ENCODE results near the gene TPGS2. TPM values are rescaled to one million over a fixed set of nuclear protein-coding genes. Genes with fewer than 3 reads are reported as not detected.

The TPGS2 gene
- total and polyA plus RNA-seq, 11 donors, result 12.5 to 67.6 (median 36.5) TPM

DNA sequence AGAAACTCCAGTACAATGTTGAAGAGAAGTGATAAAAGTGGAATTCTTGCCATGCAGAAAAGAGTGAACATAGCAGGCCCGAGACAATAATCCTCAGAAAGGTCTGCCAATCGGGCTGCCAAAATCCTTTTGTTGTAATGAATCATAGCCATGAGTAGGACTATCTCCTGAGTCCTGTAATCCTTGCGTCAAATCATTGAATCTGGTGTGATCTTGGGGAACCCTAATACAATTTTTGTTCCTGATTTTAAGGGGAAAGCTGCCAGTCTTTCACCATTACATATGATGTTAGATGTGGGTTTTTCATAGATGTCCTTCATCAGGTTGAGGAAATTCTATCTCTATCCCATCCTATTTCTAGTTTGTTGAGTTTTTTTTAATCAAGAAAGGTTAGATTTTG, 2.2 kb downstream of the TPGS2 start:
- ATAC-seq (no peak), DNase-seq (no peak)
- peaks cover 0 to 2% (median 0%) of the 10 kb centered on the region in 9 donors for H3K36me3 ChIP-seq
- TF ChIP-seq, protein P1, sequence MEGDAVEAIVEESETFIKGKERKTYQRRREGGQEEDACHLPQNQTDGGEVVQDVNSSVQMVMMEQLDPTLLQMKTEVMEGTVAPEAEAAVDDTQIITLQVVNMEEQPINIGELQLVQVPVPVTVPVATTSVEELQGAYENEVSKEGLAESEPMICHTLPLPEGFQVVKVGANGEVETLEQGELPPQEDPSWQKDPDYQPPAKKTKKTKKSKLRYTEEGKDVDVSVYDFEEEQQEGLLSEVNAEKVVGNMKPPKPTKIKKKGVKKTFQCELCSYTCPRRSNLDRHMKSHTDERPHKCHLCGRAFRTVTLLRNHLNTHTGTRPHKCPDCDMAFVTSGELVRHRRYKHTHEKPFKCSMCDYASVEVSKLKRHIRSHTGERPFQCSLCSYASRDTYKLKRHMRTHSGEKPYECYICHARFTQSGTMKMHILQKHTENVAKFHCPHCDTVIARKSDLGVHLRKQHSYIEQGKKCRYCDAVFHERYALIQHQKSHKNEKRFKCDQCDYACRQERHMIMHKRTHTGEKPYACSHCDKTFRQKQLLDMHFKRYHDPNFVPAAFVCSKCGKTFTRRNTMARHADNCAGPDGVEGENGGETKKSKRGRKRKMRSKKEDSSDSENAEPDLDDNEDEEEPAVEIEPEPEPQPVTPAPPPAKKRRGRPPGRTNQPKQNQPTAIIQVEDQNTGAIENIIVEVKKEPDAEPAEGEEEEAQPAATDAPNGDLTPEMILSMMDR (IDR thresholded peaks at IDR 0.05), result no peak
- no peak overlapping the region for H3K27ac ChIP-seq
- H3K4me1 ChIP-seq, result peaks cover 0 to 22% (median 11%) of the 10 kb centered on the region in 12 donors
- H3K27me3 ChIP-seq, result no peaks in the 10 kb centered on the region
- intact Hi-C loops (cut with DNase I), result no loop called here
- no peaks in the 10 kb centered on the region for H3K9me3 ChIP-seq
- 96 to 99% (median 98%) methylated on average over 3 of the region's 3 CpGs for whole genome bisulfite sequencing, 4 donors
- no peak overlapping the region for H3K4me3 ChIP-seq

DNA sequence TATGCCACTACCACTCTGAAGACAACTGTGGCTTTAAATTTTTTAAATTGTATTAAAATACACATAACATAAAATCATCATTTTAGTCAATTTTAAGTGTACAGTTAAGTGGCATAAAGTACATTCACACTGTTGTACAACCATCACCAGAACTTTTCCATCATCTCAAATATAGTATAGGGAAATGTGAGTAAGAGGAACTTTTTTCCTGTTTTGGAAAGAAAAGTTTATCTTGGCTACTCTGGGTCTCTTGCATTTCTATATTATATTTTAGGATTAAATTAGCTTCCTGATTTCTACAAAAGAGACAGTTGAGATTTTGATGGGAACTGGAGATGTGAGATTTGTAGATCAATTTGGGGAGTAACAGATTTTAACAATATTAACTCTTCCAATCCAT, 3.3 kb downstream of the TPGS2 start:
- TF ChIP-seq POLR2A (IDR thresholded peaks at IDR 0.05), result no peak
- TF ChIP-seq, protein P1 (IDR thresholded peaks at IDR 0.05), result no peak

DNA sequence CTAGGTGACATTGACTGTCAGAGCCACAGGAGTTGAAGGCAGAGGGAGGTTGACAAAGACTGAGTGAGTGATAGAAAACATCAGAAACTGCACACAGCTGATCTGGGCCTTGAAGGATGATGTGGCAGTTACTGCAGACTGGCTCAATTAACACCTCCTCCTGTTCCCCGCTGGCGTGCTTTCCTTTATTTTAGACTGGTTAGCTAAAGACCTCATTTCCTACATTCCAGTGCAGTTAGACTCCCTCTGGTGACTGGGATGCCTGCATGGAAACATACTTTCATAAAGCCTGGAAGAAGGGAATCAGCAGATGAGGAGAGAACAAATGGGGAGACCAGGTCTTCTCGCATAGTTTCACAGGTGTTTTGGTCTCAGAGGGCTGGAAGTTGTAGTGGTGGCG, 7.1 kb downstream of the TPGS2 start:
- no peak for ATAC-seq
- WGBS, 4 donors, result 93 to 99% (median 94%) methylated on average over 4 of the region's 4 CpGs
- no peak overlapping the region for H3K27ac ChIP-seq
- H3K9me3 ChIP-seq, result no peaks in the 10 kb centered on the region
- H3K27me3 ChIP-seq, result no peaks in the 10 kb centered on the region
- TF ChIP-seq POLR2A (IDR thresholded peaks at IDR 0.05), result no peak
- TF ChIP-seq, protein P1 (IDR thresholded peaks at IDR 0.05), result no peak
- H3K36me3 ChIP-seq, result peaks cover 0 to 24% (median 18%) of the 10 kb centered on the region in 9 donors
- no peak for DNase-seq
- intact Hi-C loops (cut with DNase I), result no loop called here
- H3K4me1 ChIP-seq, result no peaks in the 10 kb centered on the region
- H3K4me3 ChIP-seq, result no peak overlapping the region

More for the DNA sequence above, 3.3 kb downstream of the TPGS2 start:
- H3K27ac ChIP-seq, result no peak overlapping the region
- H3K4me1 ChIP-seq, result peaks cover 0 to 22% (median 11%) of the 10 kb centered on the region in 12 donors
- H3K4me3 ChIP-seq, result no peak overlapping the region
- H3K36me3 ChIP-seq, result peaks cover 0 to 2% (median 0%) of the 10 kb centered on the region in 9 donors
- no peaks in the 10 kb centered on the region for H3K9me3 ChIP-seq
- ATAC-seq (no peak), DNase-seq (no peak)
- no peaks in the 10 kb centered on the region for H3K27me3 ChIP-seq
- intact Hi-C loops (cut with DNase I), result no loop called here

DNA sequence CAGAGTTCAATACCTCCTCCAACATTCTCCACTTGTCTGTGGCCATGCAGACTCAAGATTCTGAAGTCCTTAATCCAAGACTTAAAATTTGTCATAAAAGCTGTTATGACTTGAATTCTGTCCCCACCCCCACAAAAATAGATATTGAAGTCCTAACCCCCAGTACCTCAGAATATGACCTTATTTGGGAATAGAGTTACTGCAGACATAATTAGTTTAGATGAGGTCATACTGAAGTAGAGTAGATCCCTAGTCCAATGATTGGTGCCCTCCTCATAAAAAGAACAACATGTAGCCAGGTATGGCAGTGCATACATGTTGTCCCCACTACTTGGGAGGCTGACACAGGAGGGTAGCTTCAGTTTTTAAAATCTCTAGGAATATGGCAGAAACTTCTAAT, 9.2 kb downstream of the TPGS2 start:
- Histone ChIP-seq H3K27me3 (no peaks in the 10 kb centered on the region), H3K9me3 (no peaks in the 10 kb centered on the region), H3K4me3 (no peak overlapping the region), H3K27ac (no peak overlapping the region), H3K4me1 (peaks cover 0 to 9% (median 8%) of the 10 kb centered on the region in 12 donors), H3K36me3 (peaks cover 0 to 42% (median 21%) of the 10 kb centered on the region in 9 donors)
- intact Hi-C loops (cut with DNase I), result no loop called here
- TF ChIP-seq POLR2A (IDR thresholded peaks at IDR 0.05), result no peak
- TF ChIP-seq, protein P1 (IDR thresholded peaks at IDR 0.05), result no peak
- ATAC-seq, result no peak
- no peak for DNase-seq

Measured in heart left ventricle (tissue), 16 donors.